SK-N-MC (cell line): ENCODE data around the gene ACTA2.

ENCODE experiments used
- EZH2 ChIP-seq: fragments of 200-600 bp; sonication (generic); IDR thresholded peaks from one replicate; pipeline ENCODE4 v1.6.1; 2017; ENCODE audit warnings: antibody characterized with exemption
- FOXP2 ChIP-seq: optimal IDR thresholded peaks from 2 replicates; pipeline ENCODE3; 2011; ENCODE audit warnings: mild to moderate bottlenecking, moderate library complexity; ENCODE audit not compliant: insufficient read depth; ENCODE audit errors: extremely low read length, control extremely low read depth
- POLR2AphosphoS5 ChIP-seq: IDR thresholded peaks from 2 replicates; pipeline ENCODE4 v1.6.1; 2012; ENCODE audit warnings: mild to moderate bottlenecking, low read depth, low read length, borderline replicate concordance

DNA sequence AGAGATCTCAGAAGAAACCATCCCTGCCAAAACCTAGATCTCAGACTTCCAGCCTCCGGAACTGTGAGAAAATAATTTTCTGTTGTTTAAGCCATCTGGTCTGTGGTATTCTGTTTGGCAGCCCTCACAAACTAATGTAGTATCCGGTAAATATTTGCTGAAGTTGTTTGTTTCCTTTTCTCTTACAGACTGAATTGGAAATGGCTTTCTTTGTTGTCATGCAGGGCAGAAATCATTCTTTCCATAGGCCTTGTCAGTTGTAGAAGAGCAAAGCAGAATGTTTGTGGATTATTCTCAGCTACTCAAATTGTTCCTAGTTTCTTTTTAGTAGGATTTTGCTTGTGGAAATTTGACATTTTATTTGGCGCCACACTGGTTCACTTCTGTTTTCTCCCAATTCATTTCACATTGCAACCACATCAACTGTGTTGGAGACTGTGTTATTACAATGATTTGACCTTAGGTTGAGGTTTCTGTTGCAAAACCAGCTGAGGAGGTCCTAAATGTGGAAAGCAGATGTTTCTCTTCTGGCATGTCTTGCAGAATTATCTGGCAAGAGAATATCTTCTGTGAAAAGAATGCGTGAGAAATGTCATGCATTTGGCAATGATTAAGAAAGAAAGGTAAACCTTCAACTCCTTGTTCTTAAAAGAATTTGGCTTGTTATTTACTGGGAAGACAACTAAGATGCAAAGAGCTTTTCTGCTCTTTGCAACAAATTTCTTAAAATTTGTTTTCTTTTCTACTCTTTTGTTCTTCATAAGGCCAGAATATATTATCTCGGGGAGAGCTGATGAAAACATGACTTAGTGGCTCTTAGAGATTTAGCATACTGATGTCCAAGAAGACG, 25.8 kb downstream of the ACTA2 start:
- no peak for TF ChIP-seq EZH2
- TF ChIP-seq POLR2AphosphoS5, result no peak
- TF ChIP-seq FOXP2, result no peak
